Activated T-cell treated with anti-CD3 and anti-CD28 coated beads, Interleukin-2, amount 50 U/mL, for 1 hour (primary cell): ENCODE results near the gene ACVRL1.
"Not testable (repeated sequence)": the region's sequence is repeated elsewhere in the genome, so short reads cannot be mapped to it uniquely, and the experiment has no call there.

ENCODE experiments used
- DNase-seq: peaks from one replicate; pipeline ENCODE4 v3.0.0-alpha.2; 2020

The ACVRL1 gene

GRCh38 chr12:51874486-51874885, 32.8 kb upstream of the ACVRL1 start:
- no peak for DNase-seq

- no peak for DNase-seq
These were observed 28.2 kb upstream of the ACVRL1 start for GRCh38 chr12:51879102-51879501.

GRCh38 chr12:51883295-51883694, 24.0 kb upstream of the ACVRL1 start:
- DNase-seq = no peak

GRCh38 chr12:51883998-51884675, 23.2 kb upstream of the ACVRL1 start:
- no peak for DNase-seq

- no peak for DNase-seq
These were observed 22.6 kb upstream of the ACVRL1 start for GRCh38 chr12:51884676-51885229.

GRCh38 chr12:51885294-51886020, 21.8 kb upstream of the ACVRL1 start:
- DNase-seq = not testable (repeated sequence)

GRCh38 chr12:51886021-51886710, 21.1 kb upstream of the ACVRL1 start:
- no peak for DNase-seq

- DNase-seq = no peak
These were observed 19.6 kb upstream of the ACVRL1 start, which contains the start of gene ANKRD33 for GRCh38 chr12:51887476-51888315. TSS of gene ANKRD33 (plus strand) at chr12:51888103. CDS start at chr12:51888187, 84 bp downstream.

- DNase-seq = no peak
These were observed 18.7 kb upstream of the ACVRL1 start for GRCh38 chr12:51888316-51889215.

- no peak for DNase-seq
These were observed 17.8 kb upstream of the ACVRL1 start for GRCh38 chr12:51889216-51890132.

GRCh38 chr12:51890133-51890464, 17.2 kb upstream of the ACVRL1 start:
- DNase-seq = no peak

- no peak for DNase-seq
These were observed 16.7 kb upstream of the ACVRL1 start for GRCh38 chr12:51890511-51891171.

GRCh38 chr12:51891843-51892242, 15.5 kb upstream of the ACVRL1 start:
- no peak for DNase-seq

GRCh38 chr12:51893786-51894185, 13.5 kb upstream of the ACVRL1 start:
- DNase-seq = no peak

- no peak for DNase-seq
These were observed 11.7 kb upstream of the ACVRL1 start for GRCh38 chr12:51895378-51896135.

GRCh38 chr12:51896236-51896635, 11.1 kb upstream of the ACVRL1 start:
- no peak for DNase-seq

GRCh38 chr12:51897181-51897580, 10.1 kb upstream of the ACVRL1 start:
- no peak for DNase-seq

- no peak for DNase-seq
These were observed 8.8 kb upstream of the ACVRL1 start for GRCh38 chr12:51898506-51898905.

- DNase-seq = no peak
These were observed 8.4 kb upstream of the ACVRL1 start for GRCh38 chr12:51898937-51899336.
